Measurements from ENCODE around the gene TENM3.
A peak's percentile ranks its signal among the peaks of the same experiment; 100 is the strongest.

Gene TENM3

GRCh38 chr4:182700362-182701160, 457.4 kb downstream of the TENM3 start:
- peak overlapping the region; percentile 36; the same call in 1 of the 2 replicates for H3K27ac ChIP-seq (ENCODE audit: low read depth, low read length)
- H3K36me3 ChIP-seq (ENCODE audit: insufficient read depth, low read length) = peaks cover 17% of the 10 kb centered on the region; the same call in 1 of the 2 replicates
- no peak overlapping the region for H3K9ac ChIP-seq (ENCODE audit: low read depth, low read length)
- H3K27me3 ChIP-seq (ENCODE audit: insufficient read depth, low read length) = no peaks in the 10 kb centered on the region
- no peaks in the 10 kb centered on the region for H3K9me3 ChIP-seq (ENCODE audit: insufficient read depth, low read depth, low read length)
- 85% methylated on average over 5 of the region's 5 CpGs for WGBS
- H3K4me1 ChIP-seq (ENCODE audit: insufficient read depth, low read length) = peaks cover 34% of the 10 kb centered on the region
- H3K4me3 ChIP-seq (ENCODE audit: low read length) = no peak overlapping the region

GRCh38 chr4:182704077-182704476, 460.9 kb downstream of the TENM3 start:
- peaks cover 15% of the 10 kb centered on the region; the same call in 1 of the 2 replicates for H3K36me3 ChIP-seq (ENCODE audit: insufficient read depth, low read length)
- WGBS = no CpG with 5 or more reads among the region's 1 CpG

GRCh38 chr4:182704948-182705347, 461.7 kb downstream of the TENM3 start:
- Histone ChIP-seq H3K27me3 (ENCODE audit: insufficient read depth, low read length) (no peaks in the 10 kb centered on the region), H3K9me3 (ENCODE audit: insufficient read depth, low read depth, low read length) (no peaks in the 10 kb centered on the region), H3K4me1 (ENCODE audit: insufficient read depth, low read length) (peaks cover 10% of the 10 kb centered on the region), H3K36me3 (ENCODE audit: insufficient read depth, low read length) (peaks cover 15% of the 10 kb centered on the region; the same call in 1 of the 2 replicates), H3K9ac (ENCODE audit: low read depth, low read length) (no peak overlapping the region), H3K27ac (ENCODE audit: low read depth, low read length) (no peak overlapping the region), H3K4me3 (ENCODE audit: low read length) (no peak overlapping the region)
- 98% methylated on average over 2 of the region's 4 CpGs for WGBS

More at GRCh38 chr4:182704077-182704476, 460.9 kb downstream of the TENM3 start:
- H3K4me3 ChIP-seq (ENCODE audit: low read length) = no peak overlapping the region
- no peak overlapping the region for H3K27ac ChIP-seq (ENCODE audit: low read depth, low read length)
- no peaks in the 10 kb centered on the region for H3K9me3 ChIP-seq (ENCODE audit: insufficient read depth, low read depth, low read length)
- peaks cover 19% of the 10 kb centered on the region for H3K4me1 ChIP-seq (ENCODE audit: insufficient read depth, low read length)
- no peak overlapping the region for H3K9ac ChIP-seq (ENCODE audit: low read depth, low read length)
- H3K27me3 ChIP-seq (ENCODE audit: insufficient read depth, low read length) = no peaks in the 10 kb centered on the region

GRCh38 chr4:182705389-182705788, 462.2 kb downstream of the TENM3 start:
- peaks cover 6% of the 10 kb centered on the region for H3K4me1 ChIP-seq (ENCODE audit: insufficient read depth, low read length)
- H3K9me3 ChIP-seq (ENCODE audit: insufficient read depth, low read depth, low read length) = no peaks in the 10 kb centered on the region
- 94% methylated on average over 11 of the region's 11 CpGs for WGBS
- H3K36me3 ChIP-seq (ENCODE audit: insufficient read depth, low read length) = peaks cover 15% of the 10 kb centered on the region; the same call in 1 of the 2 replicates
- no peak overlapping the region for H3K9ac ChIP-seq (ENCODE audit: low read depth, low read length)
- H3K4me3 ChIP-seq (ENCODE audit: low read length) = no peak overlapping the region
- no peak overlapping the region for H3K27ac ChIP-seq (ENCODE audit: low read depth, low read length)
- no peaks in the 10 kb centered on the region for H3K27me3 ChIP-seq (ENCODE audit: insufficient read depth, low read length)

GRCh38 chr4:182711211-182711610, 468.0 kb downstream of the TENM3 start:
- Histone ChIP-seq H3K27me3 (ENCODE audit: insufficient read depth, low read length) (no peaks in the 10 kb centered on the region), H3K9ac (ENCODE audit: low read depth, low read length) (no peak overlapping the region), H3K27ac (ENCODE audit: low read depth, low read length) (no peak overlapping the region), H3K9me3 (ENCODE audit: insufficient read depth, low read depth, low read length) (no peaks in the 10 kb centered on the region), H3K4me1 (ENCODE audit: insufficient read depth, low read length) (peaks cover 12% of the 10 kb centered on the region), H3K36me3 (ENCODE audit: insufficient read depth, low read length) (peaks cover 8% of the 10 kb centered on the region), H3K4me3 (ENCODE audit: low read length) (no peak overlapping the region)
- 97% methylated on average over 2 of the region's 2 CpGs for WGBS

- H3K27ac ChIP-seq (ENCODE audit: low read depth, low read length) = no peak overlapping the region
- H3K9ac ChIP-seq (ENCODE audit: low read depth, low read length) = no peak overlapping the region
- WGBS = 81% methylated on average over 3 of the region's 3 CpGs
- no peaks in the 10 kb centered on the region for H3K9me3 ChIP-seq (ENCODE audit: insufficient read depth, low read depth, low read length)
- peaks cover 18% of the 10 kb centered on the region for H3K36me3 ChIP-seq (ENCODE audit: insufficient read depth, low read length)
- no peaks in the 10 kb centered on the region for H3K27me3 ChIP-seq (ENCODE audit: insufficient read depth, low read length)
- peaks cover 17% of the 10 kb centered on the region for H3K4me1 ChIP-seq (ENCODE audit: insufficient read depth, low read length)
- no peak overlapping the region for H3K4me3 ChIP-seq (ENCODE audit: low read length)
These were observed 472.3 kb downstream of the TENM3 start for GRCh38 chr4:182715548-182715947.

- Histone ChIP-seq H3K9me3 (ENCODE audit: insufficient read depth, low read depth, low read length) (no peaks in the 10 kb centered on the region), H3K36me3 (ENCODE audit: insufficient read depth, low read length) (peaks cover 18% of the 10 kb centered on the region), H3K4me1 (ENCODE audit: insufficient read depth, low read length) (peaks cover 17% of the 10 kb centered on the region), H3K9ac (ENCODE audit: low read depth, low read length) (0 out of 2 replicates have a peak overlapping the region, but pooled peaks have one; percentile 20), H3K27me3 (ENCODE audit: insufficient read depth, low read length) (no peaks in the 10 kb centered on the region), H3K4me3 (ENCODE audit: low read length) (no peak overlapping the region), H3K27ac (ENCODE audit: low read depth, low read length) (no peak overlapping the region)
- 44% methylated on average over 3 of the region's 3 CpGs for WGBS
These were observed 473.0 kb downstream of the TENM3 start for GRCh38 chr4:182716192-182716591.

GRCh38 chr4:182717788-182718583, 474.8 kb downstream of the TENM3 start:
- WGBS = 94% methylated on average over 5 of the region's 6 CpGs
- no peak overlapping the region for H3K4me3 ChIP-seq (ENCODE audit: low read length)

GRCh38 chr4:182724414-182724813, 481.2 kb downstream of the TENM3 start:
- Histone ChIP-seq H3K4me3 (ENCODE audit: low read length) (no peak overlapping the region), H3K9ac (ENCODE audit: low read depth, low read length) (no peak overlapping the region), H3K36me3 (ENCODE audit: insufficient read depth, low read length) (peaks cover 5% of the 10 kb centered on the region), H3K4me1 (ENCODE audit: insufficient read depth, low read length) (peaks cover 7% of the 10 kb centered on the region; the same call in 1 of the 2 replicates), H3K27ac (ENCODE audit: low read depth, low read length) (no peak overlapping the region), H3K27me3 (ENCODE audit: insufficient read depth, low read length) (no peaks in the 10 kb centered on the region), H3K9me3 (ENCODE audit: insufficient read depth, low read depth, low read length) (no peaks in the 10 kb centered on the region)
- WGBS = 95% methylated on average over 1 of the region's 2 CpGs

More at GRCh38 chr4:182717788-182718583, 474.8 kb downstream of the TENM3 start:
- no peaks in the 10 kb centered on the region for H3K9me3 ChIP-seq (ENCODE audit: insufficient read depth, low read depth, low read length)
- H3K36me3 ChIP-seq (ENCODE audit: insufficient read depth, low read length) = peaks cover 18% of the 10 kb centered on the region
- no peak overlapping the region for H3K27ac ChIP-seq (ENCODE audit: low read depth, low read length)
- peaks cover 17% of the 10 kb centered on the region for H3K4me1 ChIP-seq (ENCODE audit: insufficient read depth, low read length)
- no peak overlapping the region for H3K9ac ChIP-seq (ENCODE audit: low read depth, low read length)
- H3K27me3 ChIP-seq (ENCODE audit: insufficient read depth, low read length) = no peaks in the 10 kb centered on the region

- H3K27me3 ChIP-seq (ENCODE audit: insufficient read depth, low read length) = no peaks in the 10 kb centered on the region
- peaks cover 43% of the 10 kb centered on the region for H3K36me3 ChIP-seq (ENCODE audit: insufficient read depth, low read length)
- no peak overlapping the region for H3K9ac ChIP-seq (ENCODE audit: low read depth, low read length)
- H3K4me3 ChIP-seq (ENCODE audit: low read length) = no peak overlapping the region
- no peaks in the 10 kb centered on the region for H3K9me3 ChIP-seq (ENCODE audit: insufficient read depth, low read depth, low read length)
- H3K27ac ChIP-seq (ENCODE audit: low read depth, low read length) = no peak overlapping the region
- 94% methylated on average over 2 of the region's 2 CpGs for WGBS
- peaks cover 7% of the 10 kb centered on the region; the same call in 1 of the 2 replicates for H3K4me1 ChIP-seq (ENCODE audit: insufficient read depth, low read length)
These were observed 486.3 kb downstream of the TENM3 start for GRCh38 chr4:182729516-182729915.

GRCh38 chr4:182730791-182731190, 487.6 kb downstream of the TENM3 start:
- WGBS = 95% methylated on average over 2 of the region's 3 CpGs
- H3K27me3 ChIP-seq (ENCODE audit: insufficient read depth, low read length) = no peaks in the 10 kb centered on the region
- peaks cover 51% of the 10 kb centered on the region for H3K36me3 ChIP-seq (ENCODE audit: insufficient read depth, low read length)
- no peak overlapping the region for H3K4me3 ChIP-seq (ENCODE audit: low read length)
- H3K9ac ChIP-seq (ENCODE audit: low read depth, low read length) = no peak overlapping the region
- H3K4me1 ChIP-seq (ENCODE audit: insufficient read depth, low read length) = peaks cover 7% of the 10 kb centered on the region; the same call in 1 of the 2 replicates
- H3K27ac ChIP-seq (ENCODE audit: low read depth, low read length) = no peak overlapping the region
- H3K9me3 ChIP-seq (ENCODE audit: insufficient read depth, low read depth, low read length) = no peaks in the 10 kb centered on the region

Measured in HUES64 (cell line).